Measurements from ENCODE around the gene WDR70. TPM values are rescaled to one million over a fixed set of nuclear protein-coding genes. Genes with fewer than 3 reads are reported as not detected.
A peak's percentile ranks its signal among the peaks of the same experiment; 100 is the strongest.

Gene WDR70
- total RNA-seq, 1 experiment from 2014 or later = 25.0 TPM

- Histone ChIP-seq H3K4me3 (ENCODE audit: low read length) (no peak overlapping the region), H3K9me3 (ENCODE audit: low read length) (no peaks in the 10 kb centered on the region), H3K9me2 (replicated peaks; ENCODE audit: low read length) (no peaks in the 10 kb centered on the region), H2AFZ (ENCODE audit: low read length) (no peak overlapping the region), H3K79me2 (ENCODE audit: low read length) (no peaks in the 10 kb centered on the region), H3K9ac (ENCODE audit: low read length) (no peak overlapping the region), H3K27ac (ENCODE audit: low read length) (no peak overlapping the region), H3K4me2 (ENCODE audit: low read length) (no peak overlapping the region), H4K20me1 (ENCODE audit: low read length) (no peaks in the 10 kb centered on the region), H3F3A (ENCODE audit: low read length, unreplicated experiment) (no peaks in the 10 kb centered on the region), H3K27me3 (ENCODE audit: low read length) (no peaks in the 10 kb centered on the region), H3K4me1 (ENCODE audit: insufficient read depth, low read length) (peaks cover 12% of the 10 kb centered on the region; the same call in 1 of the 2 replicates), H3K36me3 (ENCODE audit: low read depth, low read length) (no peaks in the 10 kb centered on the region)
- intact Hi-C loops (cut with micrococcal nuclease) = loop anchor here (10.0 kb wide), 2 partner anchors 162 to 202 kb away; no protein-coding TSS in a partner anchor
- TF ChIP-seq EZH2phosphoT487 (IDR thresholded peaks at IDR 0.05; ENCODE audit: borderline replicate concordance, low read length) (no peak), EZH2 (IDR thresholded peaks at IDR 0.05; ENCODE audit: low read length, unreplicated experiment) (no peak), CTCF (conservative IDR thresholded peaks at IDR 0.05; ENCODE audit: low read depth, low read length) (no peak)
- DNase-seq (peak; percentile 7), ATAC-seq (no peak)
- CTCF ChIA-PET = interaction anchor here (0.6 to 1.3 kb wide), 2 partner anchors 140 to 205 kb away, joined by 3 to 5 read pairs; no protein-coding TSS in a partner anchor
- BruUV-seq (replicated peaks) = no TSS peak
- POLR2A ChIA-PET (ENCODE audit: unreplicated experiment) = no interaction called here
Measured at GRCh38 chr5:37552770-37553719, 173.9 kb downstream of the WDR70 start.

DNA sequence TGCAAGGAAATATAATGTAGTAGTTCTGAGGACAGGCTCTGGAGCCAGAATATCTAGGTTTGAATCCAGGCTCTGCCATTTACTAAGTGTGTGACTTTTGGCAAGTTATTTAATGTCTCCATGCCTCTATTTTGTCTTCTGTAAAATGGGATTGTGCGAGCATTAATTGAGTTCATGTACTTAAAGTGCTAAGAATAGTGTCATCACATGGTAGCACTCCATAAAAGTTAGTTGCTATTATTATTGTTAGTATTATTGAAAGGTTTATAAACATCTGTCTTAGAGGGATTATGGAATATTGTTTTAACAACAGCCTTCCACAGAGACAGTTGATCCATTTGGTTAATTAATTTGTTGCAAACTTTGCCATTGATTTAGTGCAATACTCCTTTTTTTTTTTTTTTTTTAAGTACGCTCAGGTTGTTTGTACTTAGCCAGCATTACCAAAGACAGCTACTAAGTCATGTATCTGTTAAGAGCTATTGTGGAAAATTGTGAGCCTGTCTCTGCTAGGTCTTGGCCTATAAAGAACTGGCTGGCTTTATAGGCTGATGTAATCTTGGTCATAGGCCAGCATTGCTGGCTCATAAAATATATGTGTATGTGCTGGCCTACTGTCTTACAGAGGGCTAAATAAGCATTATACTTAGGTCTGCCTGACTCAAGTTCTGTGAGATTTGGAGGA lies 174.7 kb downstream of the WDR70 start:
- Histone ChIP-seq H3K9ac (ENCODE audit: low read length) (no peak overlapping the region), H4K20me1 (ENCODE audit: low read length) (no peaks in the 10 kb centered on the region), H3K9me3 (ENCODE audit: low read length) (no peaks in the 10 kb centered on the region), H3K27me3 (ENCODE audit: low read length) (no peaks in the 10 kb centered on the region), H3K4me2 (ENCODE audit: low read length) (no peak overlapping the region), H3K36me3 (ENCODE audit: low read depth, low read length) (no peaks in the 10 kb centered on the region), H3K9me2 (replicated peaks; ENCODE audit: low read length) (no peaks in the 10 kb centered on the region), H2AFZ (ENCODE audit: low read length) (no peak overlapping the region), H3K27ac (ENCODE audit: low read length) (no peak overlapping the region), H3K4me1 (ENCODE audit: insufficient read depth, low read length) (peaks cover 12% of the 10 kb centered on the region; the same call in 1 of the 2 replicates), H3F3A (ENCODE audit: low read length, unreplicated experiment) (no peaks in the 10 kb centered on the region), H3K79me2 (ENCODE audit: low read length) (no peaks in the 10 kb centered on the region), H3K4me3 (ENCODE audit: low read length) (no peak overlapping the region)
- TF ChIP-seq CTCF (conservative IDR thresholded peaks at IDR 0.05; ENCODE audit: low read depth, low read length) = no peak
- no peak for TF ChIP-seq EZH2 (IDR thresholded peaks at IDR 0.05; ENCODE audit: low read length, unreplicated experiment)
- TF ChIP-seq EZH2phosphoT487 (IDR thresholded peaks at IDR 0.05; ENCODE audit: borderline replicate concordance, low read length) = no peak
- BruUV-seq (replicated peaks) = no TSS peak
- CTCF ChIA-PET = interaction anchor here (0.5 to 1.3 kb wide), 4 partner anchors 44 to 641 kb away, joined by 3 to 5 read pairs (median 4); no protein-coding TSS in a partner anchor
- peak; percentile 98 for ATAC-seq
- POLR2A ChIA-PET (ENCODE audit: unreplicated experiment) = no interaction called here
- peak; percentile 72 for DNase-seq
- intact Hi-C loops (cut with micrococcal nuclease) = loop anchor here (2.0 to 10.0 kb wide), 4 partner anchors 59 to 201 kb away; no protein-coding TSS in a partner anchor
